Subcutaneous abdominal adipose tissue (tissue), 5 donors: ENCODE results near the gene GBE1.

Source experiments
- H3K27ac ChIP-seq: one replicate; pipeline ENCODE4 v1.7.0; 2013; ENCODE audit warnings: low read depth, mild to moderate bottlenecking, inconsistent platforms, low read length, moderate library complexity
- H3K27me3 ChIP-seq, 5 donors: one replicate each; pipeline ENCODE4 v1.7.0; 2013; ENCODE audit warnings: low read length in 5 of 5, inconsistent platforms in 1 of 5; ENCODE audit not compliant: control insufficient read depth in 5 of 5, insufficient read depth in 4 of 5
- H3K36me3 ChIP-seq, 5 donors: one replicate each; pipeline ENCODE4 v1.7.0; 2013; ENCODE audit warnings: low read length in 5 of 5; ENCODE audit not compliant: control insufficient read depth in 5 of 5, insufficient read depth in 5 of 5
- H3K4me1 ChIP-seq, 5 donors: one replicate each; pipeline ENCODE4 v1.7.0; 2013; ENCODE audit warnings: low read length in 5 of 5, mild to moderate bottlenecking in 3 of 5, moderate library complexity in 1 of 5; ENCODE audit not compliant: control insufficient read depth in 5 of 5, insufficient read depth in 5 of 5
- H3K4me3 ChIP-seq, 5 donors: one replicate each; pipeline ENCODE4 v1.7.0; 2013; ENCODE audit warnings: low read length in 5 of 5, low read depth in 1 of 5
- H3K9ac ChIP-seq, 5 donors: one replicate each; pipeline ENCODE4 v1.7.0; 2013; ENCODE audit warnings: low read length in 5 of 5, mild to moderate bottlenecking in 4 of 5, moderate library complexity in 3 of 5
- H3K9me3 ChIP-seq, 5 donors: one replicate each; pipeline ENCODE4 v1.7.0; 2013; ENCODE audit warnings: low read length in 5 of 5; ENCODE audit not compliant: control insufficient read depth in 5 of 5
- donor health status: healthy.
- donor health status: healthy.
- donor health status: healthy.
- donor health status: healthy.
- donor health status: healthy.

GBE1 gene

GRCh38 chr3:81689617-81690016 lies 71.8 kb downstream of the GBE1 start:
- H3K36me3 ChIP-seq, result peaks cover 0 to 22% (median 16%) of the 10 kb centered on the region in 5 donors
- H3K9ac ChIP-seq, result no peak overlapping the region
- H3K4me1 ChIP-seq, result peaks cover 0 to 9% (median 5%) of the 10 kb centered on the region in 5 donors
- no peaks in the 10 kb centered on the region for H3K27me3 ChIP-seq
- no peak overlapping the region for H3K27ac ChIP-seq
- no peak overlapping the region for H3K4me3 ChIP-seq
- H3K9me3 ChIP-seq, result no peaks in the 10 kb centered on the region

- Histone ChIP-seq H3K36me3 (peaks cover 0 to 19% (median 14%) of the 10 kb centered on the region in 5 donors), H3K9ac (no peak overlapping the region), H3K27ac (peak overlapping the region; percentile 24), H3K27me3 (no peaks in the 10 kb centered on the region), H3K9me3 (no peaks in the 10 kb centered on the region), H3K4me1 (peaks cover 0 to 7% (median 2%) of the 10 kb centered on the region in 5 donors), H3K4me3 (no peak overlapping the region)
Observed at GRCh38 chr3:81684751-81685395, 76.6 kb downstream of the GBE1 start.

DNA sequence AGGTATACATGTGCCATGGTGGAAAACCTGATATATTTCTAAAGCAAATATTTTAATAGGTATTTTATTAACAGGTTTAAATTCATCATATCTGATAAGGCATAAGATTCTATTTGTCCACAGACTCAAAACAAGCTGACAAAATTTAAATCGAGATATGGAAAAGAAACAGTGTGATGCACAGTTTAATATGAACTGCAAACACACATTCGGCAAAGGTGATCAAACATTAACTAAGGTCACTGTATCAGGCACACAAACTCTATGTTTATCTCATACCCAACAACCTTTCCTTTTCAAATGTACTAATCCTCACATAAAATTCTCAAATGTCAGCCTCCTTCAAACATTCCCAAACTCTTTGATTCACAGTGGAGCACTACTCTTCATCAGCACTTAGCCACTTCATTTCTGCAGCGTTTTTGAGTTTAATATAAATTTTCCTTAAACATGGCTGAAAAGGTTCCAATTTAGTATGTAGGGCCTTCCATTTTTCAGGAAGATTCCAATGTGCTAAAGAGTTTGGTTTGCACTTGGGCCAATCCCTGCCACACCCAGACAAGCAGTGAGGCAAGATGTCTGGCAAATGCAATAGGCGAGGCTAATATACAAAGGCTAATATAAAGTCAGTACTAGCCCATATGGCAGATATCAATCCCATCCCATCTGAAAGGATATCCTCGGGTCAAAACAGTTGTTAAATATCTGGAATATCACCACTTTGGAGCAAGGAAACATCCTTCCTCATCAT lies 84.6 kb downstream of the GBE1 start:
- no peaks in the 10 kb centered on the region for H3K27me3 ChIP-seq
- H3K27ac ChIP-seq, result no peak overlapping the region
- no peaks in the 10 kb centered on the region for H3K4me1 ChIP-seq
- peaks cover 0 to 12% (median 7%) of the 10 kb centered on the region in 5 donors for H3K36me3 ChIP-seq
- H3K4me3 ChIP-seq, result no peak overlapping the region
- H3K9me3 ChIP-seq, result no peaks in the 10 kb centered on the region
- no peak overlapping the region for H3K9ac ChIP-seq

DNA sequence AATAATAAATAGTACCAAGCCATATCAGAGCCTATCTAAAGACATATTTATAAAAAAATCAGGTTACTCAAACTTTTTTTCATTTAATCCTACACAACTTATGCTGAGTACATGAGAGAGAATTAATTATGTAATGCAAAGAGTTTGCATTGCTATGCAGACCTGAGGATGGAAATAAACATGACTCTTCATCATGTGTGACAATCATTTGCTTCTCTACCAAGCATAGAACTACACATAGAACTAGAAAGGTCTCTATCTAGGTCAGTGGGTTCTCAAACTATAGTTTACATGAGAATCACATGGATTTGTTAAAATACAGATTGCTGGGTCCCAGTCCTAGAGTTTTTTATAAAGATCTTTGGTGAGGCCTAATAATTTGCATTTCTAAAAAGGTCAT lies 86.8 kb downstream of the GBE1 start:
- no peaks in the 10 kb centered on the region for H3K27me3 ChIP-seq
- H3K36me3 ChIP-seq, result peaks cover 0 to 15% (median 4%) of the 10 kb centered on the region in 5 donors
- H3K4me3 ChIP-seq, result no peak overlapping the region
- H3K27ac ChIP-seq, result no peak overlapping the region
- H3K9me3 ChIP-seq, result no peaks in the 10 kb centered on the region
- no peaks in the 10 kb centered on the region for H3K4me1 ChIP-seq
- no peak overlapping the region for H3K9ac ChIP-seq

GRCh38 chr3:81668283-81668682 lies 93.2 kb downstream of the GBE1 start:
- no peak overlapping the region for H3K27ac ChIP-seq
- no peak overlapping the region for H3K9ac ChIP-seq
- H3K4me1 ChIP-seq, result peaks cover 0 to 12% (median 9%) of the 10 kb centered on the region in 5 donors
- no peaks in the 10 kb centered on the region for H3K27me3 ChIP-seq
- no peaks in the 10 kb centered on the region for H3K9me3 ChIP-seq
- H3K4me3 ChIP-seq, result no peak overlapping the region
- peaks cover 0 to 9% (median 4%) of the 10 kb centered on the region in 5 donors for H3K36me3 ChIP-seq

DNA sequence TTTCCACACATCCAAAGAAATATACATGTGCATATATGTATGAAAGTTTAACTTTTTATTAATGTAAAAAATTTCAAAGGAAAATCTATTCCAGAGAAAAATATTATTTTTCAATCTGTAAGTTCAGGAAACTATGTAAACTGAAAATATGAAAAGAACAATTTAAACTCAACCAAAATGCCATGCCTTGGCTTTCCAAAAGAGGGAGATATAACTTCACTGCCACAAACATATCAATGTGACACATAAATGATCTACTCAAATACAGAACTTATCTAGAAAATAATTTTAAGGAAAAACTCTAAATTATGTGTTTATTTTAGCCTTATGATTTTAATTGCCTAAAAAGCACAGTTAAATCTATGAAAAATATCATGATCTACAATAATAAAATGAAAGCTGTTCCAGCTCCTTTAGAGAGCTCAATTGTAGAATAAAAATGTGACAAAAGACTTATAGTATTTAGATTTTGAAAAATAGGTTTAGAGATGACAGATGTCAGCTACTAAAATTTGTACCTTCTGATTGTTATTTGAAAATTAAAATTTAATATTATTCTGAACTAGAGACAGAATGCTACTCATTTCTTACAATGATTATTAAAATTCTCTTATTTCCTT lies 94.8 kb downstream of the GBE1 start:
- H3K9me3 ChIP-seq, result no peaks in the 10 kb centered on the region
- no peak overlapping the region for H3K9ac ChIP-seq
- peaks cover 0 to 16% (median 13%) of the 10 kb centered on the region in 5 donors for H3K4me1 ChIP-seq
- no peak overlapping the region for H3K4me3 ChIP-seq
- peaks cover 0 to 5% (median 4%) of the 10 kb centered on the region in 5 donors for H3K36me3 ChIP-seq
- H3K27me3 ChIP-seq, result no peaks in the 10 kb centered on the region
- no peak overlapping the region for H3K27ac ChIP-seq

DNA sequence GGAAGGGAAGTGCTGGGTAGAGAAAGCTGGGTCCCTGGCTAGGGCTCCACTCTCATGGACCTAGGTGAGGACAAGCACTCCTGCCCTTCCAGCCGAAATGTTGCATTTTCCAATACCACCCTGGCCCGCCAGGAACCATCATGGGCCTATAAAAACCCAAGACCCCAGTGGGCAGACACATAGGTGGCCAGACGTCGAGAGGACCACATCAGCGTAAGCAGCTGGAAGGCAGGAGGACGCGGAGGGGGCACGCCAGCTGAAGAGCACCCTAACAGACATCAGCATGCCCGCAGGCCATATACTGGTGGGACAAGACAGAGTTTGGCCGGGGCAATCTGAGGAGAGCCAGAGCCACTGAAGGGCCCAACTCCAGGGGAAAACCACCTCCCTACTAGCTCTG lies 98.3 kb downstream of the GBE1 start:
- Histone ChIP-seq H3K9ac (no peak overlapping the region), H3K36me3 (peaks cover 0 to 5% (median 0%) of the 10 kb centered on the region in 5 donors), H3K27me3 (no peaks in the 10 kb centered on the region), H3K9me3 (no peaks in the 10 kb centered on the region), H3K27ac (peak overlapping the region; percentile 17), H3K4me3 (peak overlapping the region in 1 of 5 donors; percentile 22), H3K4me1 (peaks cover 0 to 16% (median 13%) of the 10 kb centered on the region in 5 donors)

DNA sequence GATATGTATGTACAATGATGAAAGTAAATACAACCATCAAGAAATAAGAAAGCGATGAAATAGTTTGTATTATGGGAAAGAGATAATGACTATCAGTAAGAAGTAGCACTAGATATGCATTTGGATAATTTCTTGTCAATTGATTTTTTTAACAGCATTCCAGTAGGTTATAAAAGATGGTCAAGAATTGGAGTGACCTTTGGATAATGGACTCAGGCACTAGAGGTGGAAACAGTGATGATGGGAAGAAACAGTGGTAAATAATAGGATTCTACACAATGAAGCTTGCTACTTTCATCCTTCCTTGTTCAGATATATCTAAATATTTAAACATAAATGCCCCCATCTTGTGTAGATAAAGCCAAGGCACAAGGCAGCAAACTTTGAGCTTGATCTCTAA lies 101.4 kb downstream of the GBE1 start:
- no peak overlapping the region for H3K4me3 ChIP-seq
- no peaks in the 10 kb centered on the region for H3K27me3 ChIP-seq
- H3K9me3 ChIP-seq, result no peaks in the 10 kb centered on the region
- H3K27ac ChIP-seq, result no peak overlapping the region
- H3K4me1 ChIP-seq, result peaks cover 0 to 21% (median 13%) of the 10 kb centered on the region in 5 donors
- peaks cover 0 to 4% (median 0%) of the 10 kb centered on the region in 5 donors for H3K36me3 ChIP-seq
- H3K9ac ChIP-seq, result no peak overlapping the region

- Histone ChIP-seq H3K27ac (no peak overlapping the region), H3K4me3 (no peak overlapping the region), H3K4me1 (peaks cover 0 to 17% (median 6%) of the 10 kb centered on the region in 5 donors), H3K9me3 (no peaks in the 10 kb centered on the region), H3K27me3 (no peaks in the 10 kb centered on the region), H3K36me3 (peaks cover 0 to 4% (median 0%) of the 10 kb centered on the region in 5 donors), H3K9ac (no peak overlapping the region)
Observed at GRCh38 chr3:81658322-81658997, 103.0 kb downstream of the GBE1 start.
